ENCODE data around the gene CIDEB. TPM values are rescaled to one million over a fixed set of nuclear protein-coding genes. Genes with fewer than 3 reads are reported as not detected.

Gene CIDEB
- polyA plus RNA-seq, 3 donors = 36.4 to 126 (median 63.8) TPM

- H3K27ac ChIP-seq (ENCODE audit: low read depth in 1 of 2, low read length in 2 of 2) = no peak overlapping the region
- Mint-ChIP-seq H3K4me3 (no peak overlapping the region), H3K4me1 (peaks cover under 1% of the 10 kb centered on the region), H3K9me3 (no peaks in the 10 kb centered on the region), H3K27ac (peak overlapping the region in 1 of 7 donors; percentile 6), H3K36me3 (peaks cover 70 to 80% of the 10 kb centered on the region in 2 donors), H3K27me3 (ENCODE audit: low read depth in 3 of 3) (peaks cover 0 to 2% (median 0%) of the 10 kb centered on the region in 3 donors)
- no peak overlapping the region for H3K4me2 ChIP-seq (replicated peaks; ENCODE audit: extremely low read depth, low read length, poor library complexity, severe bottlenecking)
- no peak overlapping the region for H2AFZ ChIP-seq (ENCODE audit: insufficient read depth, low read depth, low read length, poor library complexity, severe bottlenecking)
- TF ChIP-seq CTCF (IDR thresholded peaks at IDR 0.05) = no peak
- H4K20me1 ChIP-seq (ENCODE audit: insufficient read depth, low read length) = no peaks in the 10 kb centered on the region
- intact Hi-C loops (cut with micrococcal nuclease) = no loop called here
- H3K79me2 ChIP-seq (ENCODE audit: insufficient read depth, low read length) = no peaks in the 10 kb centered on the region
- H3K27me3 ChIP-seq (ENCODE audit: control insufficient read depth in 2 of 2, insufficient read depth in 2 of 2, low read length in 2 of 2) = no peaks in the 10 kb centered on the region
- WGBS (ENCODE audit: insufficient coverage) = 94% methylated on average over 7 of the region's 12 CpGs
- H3K4me1 ChIP-seq (ENCODE audit: control insufficient read depth in 1 of 2, insufficient read depth in 2 of 2, low read length in 2 of 2) = no peaks in the 10 kb centered on the region
- H3K4me3 ChIP-seq (replicated peaks in 1 of 3; ENCODE audit: low read depth in 2 of 3, low read length in 3 of 3) = no peak overlapping the region
- no peak overlapping the region for H3K9ac ChIP-seq (ENCODE audit: insufficient read depth, low read length, poor library complexity, severe bottlenecking)
- no peaks in the 10 kb centered on the region for H3K9me3 ChIP-seq (replicated peaks in 1 of 2; ENCODE audit: control insufficient read depth in 1 of 2, insufficient read depth in 1 of 2, low read length in 2 of 2)
- peaks cover 52 to 83% of the 10 kb centered on the region in 2 donors for H3K36me3 ChIP-seq (replicated peaks in 1 of 2; ENCODE audit: control insufficient read depth in 1 of 2, insufficient read depth in 2 of 2, low read length in 2 of 2)
- DNase-seq = no peak
These were observed 51.7 kb downstream of the CIDEB start for GRCh38 chr14:24255931-24256711.

GRCh38 chr14:24255438-24255837 is 52.3 kb downstream of the CIDEB start:
- Mint-ChIP-seq H3K4me3 (no peak overlapping the region), H3K36me3 (peaks cover 65 to 74% of the 10 kb centered on the region in 2 donors), H3K4me1 (peaks cover 8% of the 10 kb centered on the region), H3K9me3 (no peaks in the 10 kb centered on the region), H3K27me3 (ENCODE audit: low read depth in 3 of 3) (peaks cover 0 to 2% (median 0%) of the 10 kb centered on the region in 3 donors), H3K27ac (peak overlapping the region in 1 of 7 donors; percentile 6)
- no peak overlapping the region for H2AFZ ChIP-seq (ENCODE audit: insufficient read depth, low read depth, low read length, poor library complexity, severe bottlenecking)
- 100% methylated on average over 3 of the region's 8 CpGs for WGBS (ENCODE audit: insufficient coverage)
- no peak overlapping the region for H3K27ac ChIP-seq (ENCODE audit: low read depth in 1 of 2, low read length in 2 of 2)
- H3K4me1 ChIP-seq (ENCODE audit: control insufficient read depth in 1 of 2, insufficient read depth in 2 of 2, low read length in 2 of 2) = peaks cover 0 to 7% of the 10 kb centered on the region in 2 donors
- intact Hi-C loops (cut with micrococcal nuclease) = no loop called here
- no peak overlapping the region for H3K9ac ChIP-seq (ENCODE audit: insufficient read depth, low read length, poor library complexity, severe bottlenecking)
- TF ChIP-seq CTCF (IDR thresholded peaks at IDR 0.05) = no peak
- no peaks in the 10 kb centered on the region for H4K20me1 ChIP-seq (ENCODE audit: insufficient read depth, low read length)
- H3K79me2 ChIP-seq (ENCODE audit: insufficient read depth, low read length) = no peaks in the 10 kb centered on the region
- H3K9me3 ChIP-seq (replicated peaks in 1 of 2; ENCODE audit: control insufficient read depth in 1 of 2, insufficient read depth in 1 of 2, low read length in 2 of 2) = no peaks in the 10 kb centered on the region
- H3K4me2 ChIP-seq (replicated peaks; ENCODE audit: extremely low read depth, low read length, poor library complexity, severe bottlenecking) = no peak overlapping the region
- no peaks in the 10 kb centered on the region for H3K27me3 ChIP-seq (ENCODE audit: control insufficient read depth in 2 of 2, insufficient read depth in 2 of 2, low read length in 2 of 2)
- peaks cover 46 to 82% of the 10 kb centered on the region in 2 donors for H3K36me3 ChIP-seq (replicated peaks in 1 of 2; ENCODE audit: control insufficient read depth in 1 of 2, insufficient read depth in 2 of 2, low read length in 2 of 2)
- no peak overlapping the region for H3K4me3 ChIP-seq (replicated peaks in 1 of 3; ENCODE audit: low read depth in 2 of 3, low read length in 3 of 3)
- DNase-seq = no peak

Small RNA genes within 50 kb of the gene (small RNA-seq; reads per million reads assigned to genes)
- gene RF00026 (ENCODE audit: insufficient read length, low read depth) = not detected

Other genes with a start within 250 kb of the CIDEB start
- gene CPNE6, start 236.4 kb downstream of the CIDEB start, polyA plus RNA-seq = not detected
- gene PCK2, start 213.7 kb downstream of the CIDEB start, polyA plus RNA-seq = 10 to 100 TPM; 29.9 to 34.2 (median 31.3) TPM
- gene DCAF11, start 193.2 kb downstream of the CIDEB start, polyA plus RNA-seq = 10 to 100 TPM; 45.6 to 56.6 (median 48.8) TPM
- gene NRL, start 193.0 kb downstream of the CIDEB start, polyA plus RNA-seq = 1 to 10 TPM; 1.1 to 1.5 (median 1.3) TPM
- 1 to 10 TPM in 1 of 3 donors, not detected in 2; 2.1 TPM for gene FITM1, start 177.3 kb downstream of the CIDEB start, polyA plus RNA-seq
- gene PSME1, start 171.8 kb downstream of the CIDEB start, polyA plus RNA-seq = 100 to 1,000 TPM; 435 to 759 (median 729) TPM
- 1 to 10 TPM; 6.4 to 9.4 (median 8.5) TPM for gene EMC9, start 166.4 kb downstream of the CIDEB start, polyA plus RNA-seq
- gene PSME2, start 161.4 kb downstream of the CIDEB start, polyA plus RNA-seq = 100 to 1,000 TPM; 237 to 593 (median 579) TPM
- gene RNF31, start 160.5 kb downstream of the CIDEB start, polyA plus RNA-seq = 10 to 100 TPM; 30.7 to 63.2 (median 36.8) TPM
- 100 to 1,000 TPM in 1 of 3 donors, 10 to 100 TPM in 2; 44.7 to 208 (median 56.0) TPM for gene IRF9, start 146.7 kb downstream of the CIDEB start, polyA plus RNA-seq
- gene REC8, start 135.9 kb downstream of the CIDEB start, polyA plus RNA-seq = 10 to 100 TPM in 1 of 3 donors, 1 to 10 TPM in 2; 1.4 to 46.4 (median 2.3) TPM
- gene IPO4, start 119.2 kb downstream of the CIDEB start, polyA plus RNA-seq = 10 to 100 TPM in 1 of 3 donors, 1 to 10 TPM in 2; 4.1 to 14.2 (median 4.3) TPM
- gene TM9SF1, start 112.5 kb downstream of the CIDEB start, polyA plus RNA-seq = 10 to 100 TPM; 14.6 to 56.0 (median 51.1) TPM
- gene TSSK4, start 102.3 kb downstream of the CIDEB start, polyA plus RNA-seq = under 1 TPM in 2 of 3 donors, not detected in 1; 0.07 to 0.13 TPM
- gene CHMP4A, start 94.5 kb downstream of the CIDEB start, polyA plus RNA-seq = 100 to 1,000 TPM in 2 of 3 donors, 10 to 100 TPM in 1; 99.0 to 128 (median 102) TPM
- 10 to 100 TPM; 17.5 to 49.6 (median 37.5) TPM for gene MDP1, start 91.9 kb downstream of the CIDEB start, polyA plus RNA-seq
- 100 to 1,000 TPM; 164 to 335 (median 306) TPM for gene NEDD8, start 75.6 kb downstream of the CIDEB start, polyA plus RNA-seq
- 10 to 100 TPM; 84.4 to 84.7 (median 84.5) TPM for gene GMPR2, start 75.0 kb downstream of the CIDEB start, polyA plus RNA-seq
- 100 to 1,000 TPM in 2 of 3 donors, 10 to 100 TPM in 1; 63.6 to 151 (median 137) TPM for gene TINF2, start 65.4 kb downstream of the CIDEB start, polyA plus RNA-seq
- gene TGM1, start 44.8 kb downstream of the CIDEB start, polyA plus RNA-seq = 1 to 10 TPM in 1 of 3 donors, not detected in 2; 7.8 TPM
- gene RABGGTA, start 36.4 kb downstream of the CIDEB start, polyA plus RNA-seq = 100 to 1,000 TPM in 1 of 3 donors, 10 to 100 TPM in 2; 34.5 to 125 (median 35.4) TPM
- 10 to 100 TPM; 31.6 to 49.4 (median 48.8) TPM for gene DHRS1, start 8.2 kb downstream of the CIDEB start, polyA plus RNA-seq
- gene NOP9, start 8.1 kb downstream of the CIDEB start, polyA plus RNA-seq = 10 to 100 TPM in 1 of 3 donors, 1 to 10 TPM in 2; 1.2 to 16.6 (median 1.3) TPM
- gene LTB4R2, start 2.2 kb upstream of the CIDEB start, polyA plus RNA-seq = 10 to 100 TPM in 1 of 3 donors, 1 to 10 TPM in 2; 2.7 to 25.1 (median 2.9) TPM
- 10 to 100 TPM; 51.5 to 98.5 (median 87.3) TPM for gene LTB4R, start 3.5 kb upstream of the CIDEB start, polyA plus RNA-seq
- 10 to 100 TPM in 1 of 3 donors, under 1 TPM in 2; 0.69 to 11.9 (median 0.70) TPM for gene ADCY4, start 27.1 kb upstream of the CIDEB start, polyA plus RNA-seq
- gene RIPK3, start 32.0 kb upstream of the CIDEB start, polyA plus RNA-seq = 10 to 100 TPM; 11.7 to 69.6 (median 11.8) TPM
- not detected for gene NFATC4, start 60.2 kb upstream of the CIDEB start, polyA plus RNA-seq
- gene NYNRIN, start 91.0 kb upstream of the CIDEB start, polyA plus RNA-seq = under 1 TPM; 0.18 to 0.84 (median 0.40) TPM
- 1 to 10 TPM in 1 of 3 donors, under 1 TPM in 1, not detected in 1; 0.07 to 1.1 TPM for gene CBLN3, start 121.7 kb upstream of the CIDEB start, polyA plus RNA-seq
- gene KHNYN, start 122.0 kb upstream of the CIDEB start, polyA plus RNA-seq = 10 to 100 TPM; 12.4 to 39.8 (median 16.0) TPM
- gene SDR39U1, start 134.8 kb upstream of the CIDEB start, polyA plus RNA-seq = 100 to 1,000 TPM in 1 of 3 donors, 10 to 100 TPM in 2; 37.3 to 110 (median 39.2) TPM
- not detected for gene CMA1, start 200.3 kb upstream of the CIDEB start, polyA plus RNA-seq